Measurements from ENCODE around the gene RABEPK. TPM values are rescaled to one million over a fixed set of nuclear protein-coding genes. Genes with fewer than 3 reads are reported as not detected.

Gene RABEPK
- total RNA-seq, 1 donor from 2014 or later, result 30.7 TPM

DNA sequence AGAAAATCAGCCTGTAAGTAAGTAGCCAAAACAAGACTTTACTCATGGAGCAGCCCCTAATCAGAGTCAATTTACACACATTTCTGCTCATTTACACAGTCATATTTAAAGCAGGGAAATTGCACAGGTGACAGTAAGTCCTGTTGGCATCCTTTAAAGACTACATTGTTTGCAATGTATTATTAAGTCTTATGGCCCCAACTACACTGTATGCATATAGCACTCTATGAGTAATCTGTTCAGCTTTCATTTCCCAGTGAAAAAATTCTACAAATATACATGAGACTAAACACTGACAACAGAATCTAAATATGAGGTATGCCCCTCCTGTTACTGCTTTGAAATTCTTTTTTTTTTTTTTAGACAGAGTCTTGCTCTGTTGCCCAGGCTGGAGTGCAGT lies 30.4 kb upstream of the RABEPK start:
- Histone ChIP-seq H2AFZ (ENCODE audit: low read depth, low read length) (no peak overlapping the region), H3K4me2 (ENCODE audit: low read length) (no peak overlapping the region), H3K4me1 (ENCODE audit: insufficient read depth, low read length) (peaks cover 3% of the 10 kb centered on the region), H3K36me3 (ENCODE audit: insufficient read depth, low read length) (peaks cover 2% of the 10 kb centered on the region), H3K27ac (ENCODE audit: low read depth, low read length) (no peak overlapping the region), H3K9ac (ENCODE audit: low read length) (no peak overlapping the region), H3K79me2 (ENCODE audit: insufficient read depth, low read length) (peaks cover 53% of the 10 kb centered on the region), H3K4me3 (ENCODE audit: insufficient read depth, low read depth, low read length) (no peak overlapping the region), H3K9me3 (ENCODE audit: insufficient read depth, low read depth, low read length) (no peaks in the 10 kb centered on the region), H3K27me3 (ENCODE audit: insufficient read depth, low read length) (no peaks in the 10 kb centered on the region), H4K20me1 (ENCODE audit: insufficient read depth, low read length) (peaks cover 37% of the 10 kb centered on the region)
- Mint-ChIP-seq H3K4me3 (ENCODE audit: unreplicated experiment) (no peak overlapping the region), H3K27ac (ENCODE audit: unreplicated experiment) (no peak overlapping the region), H3K4me1 (ENCODE audit: low read depth, unreplicated experiment) (peaks cover 4% of the 10 kb centered on the region), H3K9me3 (ENCODE audit: unreplicated experiment) (no peaks in the 10 kb centered on the region), H3K27me3 (ENCODE audit: low read depth, unreplicated experiment) (no peaks in the 10 kb centered on the region), H3K36me3 (ENCODE audit: low read depth, unreplicated experiment) (no peaks in the 10 kb centered on the region)
- no peak for DNase-seq (ENCODE audit: low read depth)
- TF ChIP-seq, protein P1, sequence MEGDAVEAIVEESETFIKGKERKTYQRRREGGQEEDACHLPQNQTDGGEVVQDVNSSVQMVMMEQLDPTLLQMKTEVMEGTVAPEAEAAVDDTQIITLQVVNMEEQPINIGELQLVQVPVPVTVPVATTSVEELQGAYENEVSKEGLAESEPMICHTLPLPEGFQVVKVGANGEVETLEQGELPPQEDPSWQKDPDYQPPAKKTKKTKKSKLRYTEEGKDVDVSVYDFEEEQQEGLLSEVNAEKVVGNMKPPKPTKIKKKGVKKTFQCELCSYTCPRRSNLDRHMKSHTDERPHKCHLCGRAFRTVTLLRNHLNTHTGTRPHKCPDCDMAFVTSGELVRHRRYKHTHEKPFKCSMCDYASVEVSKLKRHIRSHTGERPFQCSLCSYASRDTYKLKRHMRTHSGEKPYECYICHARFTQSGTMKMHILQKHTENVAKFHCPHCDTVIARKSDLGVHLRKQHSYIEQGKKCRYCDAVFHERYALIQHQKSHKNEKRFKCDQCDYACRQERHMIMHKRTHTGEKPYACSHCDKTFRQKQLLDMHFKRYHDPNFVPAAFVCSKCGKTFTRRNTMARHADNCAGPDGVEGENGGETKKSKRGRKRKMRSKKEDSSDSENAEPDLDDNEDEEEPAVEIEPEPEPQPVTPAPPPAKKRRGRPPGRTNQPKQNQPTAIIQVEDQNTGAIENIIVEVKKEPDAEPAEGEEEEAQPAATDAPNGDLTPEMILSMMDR (IDR thresholded peaks at IDR 0.05; ENCODE audit: insufficient read depth, low read depth, low read length), result no peak
- no peak for TF ChIP-seq EZH2 (IDR thresholded peaks at IDR 0.05; ENCODE audit: insufficient read depth, low read length)
- FAIRE-seq, result no peak

DNA sequence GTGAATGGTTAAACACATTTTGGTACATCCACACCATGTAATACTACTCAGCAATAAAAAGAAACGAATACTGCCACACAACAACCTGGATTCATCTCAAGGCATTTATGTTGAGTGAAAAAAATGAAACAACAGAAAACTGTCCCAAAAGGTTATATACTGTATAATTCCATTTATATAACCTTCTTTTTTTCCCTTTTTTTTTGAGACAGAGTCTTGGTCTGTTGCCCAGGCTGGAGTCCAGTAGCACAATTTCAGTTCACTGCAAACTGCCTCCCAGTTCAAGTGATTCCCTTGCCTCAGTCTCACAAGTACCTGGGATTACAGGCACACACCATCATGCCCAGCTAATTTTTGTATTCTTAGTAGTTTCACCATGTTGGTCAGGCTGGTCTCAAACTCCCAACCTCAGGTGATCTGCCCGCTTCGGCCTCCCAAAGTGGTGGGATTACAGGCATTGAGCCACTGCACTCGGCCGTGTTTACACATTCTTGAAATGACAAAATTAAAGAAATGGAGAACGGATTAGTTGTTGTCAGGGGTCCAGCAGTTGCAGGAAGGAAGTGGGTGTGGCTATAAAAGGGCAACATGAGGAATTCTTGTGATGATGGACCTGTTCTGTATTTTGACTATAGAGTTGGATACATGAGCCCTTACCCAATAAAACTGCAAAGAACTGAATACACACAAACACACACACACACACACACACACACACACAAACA lies 28.1 kb upstream of the RABEPK start:
- Mint-ChIP-seq H3K9me3 (ENCODE audit: unreplicated experiment) (no peaks in the 10 kb centered on the region), H3K36me3 (ENCODE audit: low read depth, unreplicated experiment) (no peaks in the 10 kb centered on the region), H3K27me3 (ENCODE audit: low read depth, unreplicated experiment) (no peaks in the 10 kb centered on the region), H3K4me1 (ENCODE audit: low read depth, unreplicated experiment) (no peaks in the 10 kb centered on the region), H3K4me3 (ENCODE audit: unreplicated experiment) (no peak overlapping the region), H3K27ac (ENCODE audit: unreplicated experiment) (no peak overlapping the region)
- no peak overlapping the region for H2AFZ ChIP-seq (ENCODE audit: low read depth, low read length)
- no peak overlapping the region for H3K27ac ChIP-seq (ENCODE audit: low read depth, low read length)
- FAIRE-seq, result no peak
- H3K36me3 ChIP-seq (ENCODE audit: insufficient read depth, low read length), result peaks cover 2% of the 10 kb centered on the region
- no peaks in the 10 kb centered on the region for H3K27me3 ChIP-seq (ENCODE audit: insufficient read depth, low read length)
- H3K9ac ChIP-seq (ENCODE audit: low read length), result no peak overlapping the region
- peaks cover 3% of the 10 kb centered on the region for H3K4me1 ChIP-seq (ENCODE audit: insufficient read depth, low read length)
- H3K79me2 ChIP-seq (ENCODE audit: insufficient read depth, low read length), result peaks cover 65% of the 10 kb centered on the region
- no peak for DNase-seq (ENCODE audit: low read depth)
- H4K20me1 ChIP-seq (ENCODE audit: insufficient read depth, low read length), result peaks cover 33% of the 10 kb centered on the region
- no peak overlapping the region for H3K4me3 ChIP-seq (ENCODE audit: insufficient read depth, low read depth, low read length)
- TF ChIP-seq, protein P1 (IDR thresholded peaks at IDR 0.05; ENCODE audit: insufficient read depth, low read depth, low read length), result no peak
- TF ChIP-seq EZH2 (IDR thresholded peaks at IDR 0.05; ENCODE audit: insufficient read depth, low read length), result no peak
- H3K4me2 ChIP-seq (ENCODE audit: low read length), result no peak overlapping the region
- H3K9me3 ChIP-seq (ENCODE audit: insufficient read depth, low read depth, low read length), result no peaks in the 10 kb centered on the region

DNA sequence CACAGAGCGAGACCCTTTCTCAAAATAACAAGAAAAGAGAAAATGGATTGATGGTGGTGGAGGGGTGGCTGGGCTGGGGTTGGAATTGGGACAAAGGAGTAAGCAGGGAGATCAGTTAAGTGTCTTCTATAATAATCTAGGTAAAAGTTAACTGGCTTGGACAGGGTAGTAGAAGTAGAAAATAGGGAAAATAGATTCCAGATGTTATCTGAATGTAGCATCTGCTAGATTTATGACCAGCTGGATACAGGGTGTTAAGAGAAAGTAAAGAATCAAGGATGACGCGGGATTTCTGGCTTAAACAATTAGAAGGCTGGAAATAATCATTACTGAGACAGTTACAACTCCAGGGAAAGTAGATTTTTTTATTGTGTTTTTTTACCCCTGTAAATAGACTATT lies 23.7 kb upstream of the RABEPK start:
- no peaks in the 10 kb centered on the region for H3K27me3 Mint-ChIP-seq (ENCODE audit: low read depth, unreplicated experiment)
- DNase-seq (ENCODE audit: low read depth), result no peak
- no peaks in the 10 kb centered on the region for H3K9me3 Mint-ChIP-seq (ENCODE audit: unreplicated experiment)
- no peaks in the 10 kb centered on the region for H3K4me1 Mint-ChIP-seq (ENCODE audit: low read depth, unreplicated experiment)
- TF ChIP-seq EZH2 (IDR thresholded peaks at IDR 0.05; ENCODE audit: insufficient read depth, low read length), result no peak
- TF ChIP-seq, protein P1 (IDR thresholded peaks at IDR 0.05; ENCODE audit: insufficient read depth, low read depth, low read length), result no peak
- no peak overlapping the region for H3K4me3 ChIP-seq (ENCODE audit: insufficient read depth, low read depth, low read length)
- H3K9me3 ChIP-seq (ENCODE audit: insufficient read depth, low read depth, low read length), result no peaks in the 10 kb centered on the region
- H3K79me2 ChIP-seq (ENCODE audit: insufficient read depth, low read length), result peaks cover 93% of the 10 kb centered on the region
- no peak overlapping the region for H3K9ac ChIP-seq (ENCODE audit: low read length)
- H3K4me3 Mint-ChIP-seq (ENCODE audit: unreplicated experiment), result no peak overlapping the region
- no peak overlapping the region for H3K27ac ChIP-seq (ENCODE audit: low read depth, low read length)
- no peaks in the 10 kb centered on the region for H3K36me3 Mint-ChIP-seq (ENCODE audit: low read depth, unreplicated experiment)
- no peak for FAIRE-seq
- no peaks in the 10 kb centered on the region for H3K36me3 ChIP-seq (ENCODE audit: insufficient read depth, low read length)
- H3K27ac Mint-ChIP-seq (ENCODE audit: unreplicated experiment), result no peak overlapping the region
- no peaks in the 10 kb centered on the region for H3K27me3 ChIP-seq (ENCODE audit: insufficient read depth, low read length)
- no peak overlapping the region for H2AFZ ChIP-seq (ENCODE audit: low read depth, low read length)
- no peak overlapping the region for H3K4me2 ChIP-seq (ENCODE audit: low read length)
- H4K20me1 ChIP-seq (ENCODE audit: insufficient read depth, low read length), result peaks cover 68% of the 10 kb centered on the region
- H3K4me1 ChIP-seq (ENCODE audit: insufficient read depth, low read length), result no peaks in the 10 kb centered on the region
